Aorta (tissue), 5 donors: ENCODE measurements around the gene ZNF354B. TPM values are rescaled to one million over a fixed set of nuclear protein-coding genes. Genes with fewer than 3 reads are reported as not detected.

Experiments used
- ATAC-seq: fragments of 200-7000 bp; cut with Tn5 transposase; one replicate; pipeline ENCODE4 v1.9.1; 2022; ENCODE audit warnings: moderate library complexity; ENCODE audit not compliant: low FRiP score
- DNase-seq, 2 donors: peaks; one replicate each; pipeline ENCODE4 v3.0.0-alpha.2; 2020
- H3K27ac ChIP-seq, 2 donors: one replicate each; pipeline ENCODE4 v1.5.1; 2013; ENCODE audit warnings: low read length in 2 of 2, mild to moderate bottlenecking in 2 of 2, moderate library complexity in 2 of 2, control low read depth in 1 of 2, inconsistent platforms in 1 of 2, low read depth in 1 of 2
- H3K27me3 ChIP-seq, 2 donors: one replicate each; pipeline ENCODE4 v1.6.1; 2013; ENCODE audit warnings: control low read depth in 1 of 2, low read length in 1 of 2, mild to moderate bottlenecking in 1 of 2, moderate library complexity in 1 of 2; ENCODE audit not compliant: insufficient read depth in 2 of 2, control insufficient read depth in 1 of 2
- H3K36me3 ChIP-seq, 2 donors: one replicate each; pipeline ENCODE4 v1.6.1; 2013; ENCODE audit warnings: control low read depth in 1 of 2, low read length in 1 of 2, mild to moderate bottlenecking in 1 of 2; ENCODE audit not compliant: insufficient read depth in 2 of 2, control insufficient read depth in 1 of 2
- H3K4me1 ChIP-seq, 2 donors: one replicate each; pipeline ENCODE4 v1.6.1; 2013; ENCODE audit warnings: low read length in 2 of 2, control low read depth in 1 of 2, mild to moderate bottlenecking in 1 of 2, moderate library complexity in 1 of 2; ENCODE audit not compliant: insufficient read depth in 2 of 2, control insufficient read depth in 1 of 2
- H3K4me3 ChIP-seq, 2 donors: one replicate each; pipeline ENCODE4 v1.5.1; 2013; ENCODE audit warnings: low read length in 2 of 2, control low read depth in 1 of 2, mild to moderate bottlenecking in 1 of 2
- H3K9me3 ChIP-seq: one replicate; pipeline ENCODE4 v1.6.1; 2013; ENCODE audit warnings: mild to moderate bottlenecking, low read length; ENCODE audit not compliant: control insufficient read depth
- WGBS, 2 donors: extraction: QIAGEN DNeasy Blood & Tissue Kit; methylation state at CpG; one replicate each; pipeline ENCODE4 v1.1.7; 2013; 5-methylcytosine and 5-hydroxymethylcytosine counted together
- intact Hi-C, 2 donors: fragments of 100-400 bp; cut with DNase I; formaldehyde crosslinking; loops; one replicate each; pipeline versions ENCODE4 v1.14.2 to v1.15.0; 2022
- polyA plus RNA-seq, 2 donors: library from polyadenylated mRNA; stranded (reverse); fragments of 200-250 nt; gene quantifications; one replicate each; pipeline ENCODE4 v1.2.3, GENCODE V29; 2013
- total RNA-seq, 2 donors: library from RNA; stranded (reverse); fragmentation: NEBNext Ultra II Directional; extraction: Animal tissue kit (Norgen Biotek cat#: 25700); gene quantifications; one replicate each; pipeline ENCODE4 v1.2.1, GENCODE V29; 2021
- donor health status: healthy with polysubstance abuse.
- donor health status: Bipolar disorder and iron deficiency.
- donor health status: DM: no; HTN: no; CAD: no.
- donor health status: DM: no; HTN: no; CAD: no.
- donor health status: DM: yes; HTN: yes; CAD: no.

The ZNF354B gene
- total and polyA plus RNA-seq, 4 donors, result 2.3 to 22.9 (median 15.5) TPM

DNA sequence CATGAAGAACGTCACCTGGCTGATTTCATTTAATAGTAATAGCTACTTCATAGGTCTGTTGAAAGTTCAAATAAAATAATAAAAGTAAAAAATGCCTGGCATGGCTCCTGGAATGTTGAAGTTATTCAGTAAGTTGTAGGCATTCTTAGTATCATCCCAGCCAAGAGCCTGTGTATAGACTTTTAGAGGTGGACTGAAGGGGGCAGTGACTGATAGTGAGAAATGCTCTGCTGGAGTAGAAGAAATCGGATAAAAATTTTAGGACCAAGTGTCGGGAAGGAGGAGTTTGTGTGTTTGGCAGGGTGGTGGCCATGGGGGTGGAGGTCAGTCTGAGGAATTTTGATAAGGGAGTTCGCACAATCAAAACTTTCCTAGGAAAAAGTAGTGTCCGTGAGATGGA lies 39.5 kb downstream of the ZNF354B start:
- Histone ChIP-seq H3K4me3 (no peak overlapping the region), H3K27me3 (no peaks in the 10 kb centered on the region), H3K4me1 (peaks cover 0 to 1% of the 10 kb centered on the region in 2 donors), H3K27ac (no peak overlapping the region), H3K9me3 (peaks cover 8% of the 10 kb centered on the region), H3K36me3 (peaks cover 0 to 5% of the 10 kb centered on the region in 2 donors)
- ATAC-seq (no peak), DNase-seq (no peak)
- intact Hi-C loops, result no loop called here
- WGBS, 2 donors, result 63 to 75% methylated on average over 5 of the region's 5 CpGs

- intact Hi-C loops, result no loop called here
- peaks cover 8% of the 10 kb centered on the region for H3K9me3 ChIP-seq
- WGBS, 2 donors, result 62 to 95% methylated on average over 3 of the region's 3 CpGs
- H3K36me3 ChIP-seq, result peaks cover 3 to 5% of the 10 kb centered on the region in 2 donors
- H3K4me1 ChIP-seq, result peaks cover 0 to 1% of the 10 kb centered on the region in 2 donors
- H3K4me3 ChIP-seq, result no peak overlapping the region
- ATAC-seq (no peak), DNase-seq (no peak)
- H3K27ac ChIP-seq, result no peak overlapping the region
- no peaks in the 10 kb centered on the region for H3K27me3 ChIP-seq
Measured at GRCh38 chr5:178902849-178903248, 43.1 kb downstream of the ZNF354B start.

DNA sequence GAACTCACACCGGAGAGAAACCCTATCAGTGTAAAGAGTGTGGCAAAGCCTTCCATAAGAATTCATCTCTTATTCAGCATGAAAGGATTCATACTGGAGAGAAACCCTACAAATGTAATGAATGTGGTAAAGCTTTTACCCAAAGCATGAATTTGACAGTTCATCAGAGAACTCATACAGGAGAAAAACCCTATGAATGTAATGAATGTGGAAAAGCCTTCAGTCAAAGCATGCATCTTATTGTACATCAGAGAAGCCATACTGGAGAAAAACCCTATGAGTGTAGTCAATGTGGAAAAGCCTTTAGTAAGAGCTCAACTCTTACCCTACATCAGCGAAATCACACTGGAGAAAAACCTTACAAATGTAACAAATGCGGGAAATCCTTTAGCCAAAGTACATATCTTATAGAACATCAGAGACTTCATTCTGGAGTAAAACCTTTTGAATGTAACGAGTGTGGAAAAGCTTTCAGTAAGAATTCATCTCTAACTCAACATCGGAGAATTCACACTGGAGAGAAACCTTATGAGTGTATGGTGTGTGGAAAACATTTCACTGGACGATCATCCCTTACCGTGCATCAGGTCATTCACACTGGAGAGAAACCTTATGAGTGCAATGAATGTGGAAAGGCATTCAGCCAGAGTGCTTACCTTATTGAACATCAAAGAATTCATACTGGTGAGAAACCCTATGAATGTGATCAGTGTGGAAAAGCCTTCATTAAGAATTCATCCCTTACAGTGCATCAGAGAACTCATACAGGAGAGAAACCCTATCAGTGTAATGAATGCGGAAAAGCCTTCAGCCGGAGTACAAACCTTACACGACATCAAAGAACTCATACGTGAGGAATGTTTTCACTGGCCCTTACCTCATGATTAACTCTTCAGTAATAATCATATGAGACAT lies 72.3 kb downstream of the ZNF354B start:
- ATAC-seq, result no peak
- no peak overlapping the region for H3K27ac ChIP-seq
- DNase-seq, result no peak
- 93 to 96% methylated on average over 11 of the region's 11 CpGs for WGBS, 2 donors
- peaks cover 46% of the 10 kb centered on the region for H3K9me3 ChIP-seq
- peaks cover 13 to 15% of the 10 kb centered on the region in 2 donors for H3K36me3 ChIP-seq
- intact Hi-C loops, result no loop called here
- no peak overlapping the region for H3K4me3 ChIP-seq
- H3K4me1 ChIP-seq, result no peaks in the 10 kb centered on the region
- no peaks in the 10 kb centered on the region for H3K27me3 ChIP-seq

Other genes starting within 250 kb of the ZNF354B start
- gene CLK4, start 232.9 kb upstream of the ZNF354B start, total RNA-seq, result 10 to 100 TPM; 26.3 to 39.5 TPM
- 10 to 100 TPM; 11.6 to 36.9 TPM for gene CLK4, start 232.9 kb upstream of the ZNF354B start, polyA plus RNA-seq
- 10 to 100 TPM in 1 of 2 donors, 1 to 10 TPM in 1; 9.5 to 16.2 TPM for gene ZNF354A, start 129.3 kb upstream of the ZNF354B start, total RNA-seq
- gene ZNF354A, start 129.3 kb upstream of the ZNF354B start, polyA plus RNA-seq, result 10 to 100 TPM in 1 of 2 donors, 1 to 10 TPM in 1; 9.0 to 11.1 TPM
- gene ZFP2, start 36.0 kb downstream of the ZNF354B start, total RNA-seq, result 1 to 10 TPM; 1.6 to 3.4 TPM
- gene ZFP2, start 36.0 kb downstream of the ZNF354B start, polyA plus RNA-seq, result 1 to 10 TPM; 1.6 to 2.6 TPM
- gene ZNF454, start 81.2 kb downstream of the ZNF354B start, total RNA-seq, result 1 to 10 TPM; 2.2 to 5.6 TPM
- gene ZNF454, start 81.2 kb downstream of the ZNF354B start, polyA plus RNA-seq, result 1 to 10 TPM; 1.5 TPM
- not detected for gene GRM6, start 135.4 kb downstream of the ZNF354B start, total RNA-seq
- gene GRM6, start 135.4 kb downstream of the ZNF354B start, polyA plus RNA-seq, result not detected
- 1 to 10 TPM; 5.7 to 6.1 TPM for gene ZNF879, start 163.9 kb downstream of the ZNF354B start, total RNA-seq
- 1 to 10 TPM; 1.4 to 2.9 TPM for gene ZNF879, start 163.9 kb downstream of the ZNF354B start, polyA plus RNA-seq
- 10 to 100 TPM in 1 of 2 donors, 1 to 10 TPM in 1; 6.3 to 10.2 TPM for gene ZNF354C, start 200.4 kb downstream of the ZNF354B start, total RNA-seq
- 1 to 10 TPM; 1.0 to 3.6 TPM for gene ZNF354C, start 200.4 kb downstream of the ZNF354B start, polyA plus RNA-seq